ENCODE results near the gene CCDC28B.

GRCh38 chr1:32232558-32233304, 32.3 kb downstream of the CCDC28B start:
- no peak for TF ChIP-seq SMC3 (conservative IDR thresholded peaks at IDR 0.05; ENCODE audit: poor library complexity)
- no peak for TF ChIP-seq EZH2 (IDR thresholded peaks at IDR 0.05; ENCODE audit: borderline replicate concordance, insufficient read depth, low read length, poor library complexity, severe bottlenecking)
- TF ChIP-seq MXI1 (conservative IDR thresholded peaks at IDR 0.05; ENCODE audit: poor library complexity, severe bottlenecking), result no peak
